K562 (cell line): ENCODE data around the gene B4GALNT2. TPM values are rescaled to one million over a fixed set of nuclear protein-coding genes. Genes with fewer than 3 reads are reported as not detected.

Experiments
- CTBP1 ChIP-seq: fragments of 450-650 bp; IDR thresholded peaks from 2 replicates; pipeline ENCODE4 v1.6.1; 2016; ENCODE audit warnings: borderline replicate concordance
- ELK3 ChIP-seq: fragments of 450-650 bp; formaldehyde crosslinking; IDR thresholded peaks from 2 replicates; pipeline ENCODE4 v1.4.0; 2020; ENCODE audit warnings: mild to moderate bottlenecking
- FOSL1 ChIP-seq: fragments of 200-800 bp; sonication (Bioruptor generic); conservative IDR thresholded peaks from 2 replicates; pipeline ENCODE4 v1.6.1; 2016; ENCODE audit warnings: missing genetic modification characterization, missing compliant biosample characterization
- GTF3C2 ChIP-seq: IDR thresholded peaks from 3 replicates; pipeline ENCODE4 v1.6.1; 2011; ENCODE audit warnings: borderline replicate concordance, mild to moderate bottlenecking, moderate library complexity; ENCODE audit not compliant: insufficient read length; ENCODE audit errors: extremely low read depth
- HBP1 ChIP-seq: fragments of 450-650 bp; formaldehyde crosslinking; IDR thresholded peaks from 2 replicates; pipeline ENCODE4 v1.4.0; 2022; ENCODE audit warnings: missing genetic modification characterization
- MAFG ChIP-seq: fragments of 450-650 bp; conservative IDR thresholded peaks from 2 replicates; pipeline ENCODE4 v1.6.1; 2016; ENCODE audit warnings: missing genetic modification characterization, missing compliant biosample characterization
- RCOR1 ChIP-seq, 2 experiments: IDR thresholded peaks; 2 replicates each; pipeline ENCODE4 v1.6.1; 2012; ENCODE audit warnings: low read depth in 2 of 2, low read length in 2 of 2, borderline replicate concordance in 1 of 2, improper control_type of control experiment in 1 of 2
- SNRNP70 ChIP-seq: fragments of 200-400 bp; formaldehyde crosslinking; optimal IDR thresholded peaks from 2 replicates; pipeline ENCODE3; 2017; ENCODE audit warnings: low read depth, low read length
- USF2 ChIP-seq: sonication (generic); formaldehyde crosslinking; IDR thresholded peaks from 2 replicates; pipeline ENCODE4 v1.5.0; 2020; ENCODE audit warnings: missing genetic modification reagents
- ZNF511 ChIP-seq: sonication (generic); formaldehyde crosslinking; IDR thresholded peaks from 2 replicates; pipeline ENCODE4 v1.8.0; 2022; ENCODE audit warnings: mild to moderate bottlenecking, missing genetic modification reagents
- ZNF518B ChIP-seq: fragments of 250-450 bp; sonication (Bioruptor Pico); IDR thresholded peaks from 2 replicates; pipeline ENCODE4 v1.5.0; 2021; ENCODE audit warnings: mild to moderate bottlenecking, moderate library complexity
- ZNF639 ChIP-seq, 2 experiments: fragments of 200-800 bp in 1 of 2; sonication (Bioruptor generic) in 1 of 2; sonication (generic) in 1 of 2; formaldehyde crosslinking in 1 of 2; IDR thresholded peaks in 1 of 2; conservative IDR thresholded peaks in 1 of 2; 2 replicates each; pipeline versions ENCODE4 v1.5.0 to v1.6.1; 2016 to 2020; ENCODE audit warnings: missing compliant biosample characterization in 1 of 2, missing genetic modification characterization in 1 of 2, missing genetic modification reagents in 1 of 2
- polyA plus RNA-seq, 8 experiments: library from polyadenylated mRNA; depleted of rRNA in 4 of 8; stranded (reverse) in 5 of 8; unstranded in 3 of 8; fragments of >200 nt; fragmentation: Nextera tagmentation in 2 of 8; fragmentation: Illumina TruSeq in 1 of 8; extraction: Ambion mirVana in 2 of 8; extraction: Trizol in 1 of 8; gene quantifications; 2 replicates each; pipeline versions ENCODE4 v1.2.1 to v1.2.3, GENCODE V29; 2011 to 2014; ENCODE audit warnings: inconsistent platforms in 1 of 8, missing spikeins in 1 of 8
- total RNA-seq, 7 experiments: library from RNA; depleted of rRNA in 6 of 7; stranded (reverse); fragments of >200 nt in 6 of 7; fragmentation: Illumina TruSeq in 2 of 7; extraction: Trizol in 2 of 7; gene quantifications; 2 replicates each; pipeline versions ENCODE4 v1.2.1 to v1.2.3, GENCODE V29; 2011 to 2021; ENCODE audit warnings: low replicate concordance in 1 of 7

B4GALNT2 gene
- total and polyA plus RNA-seq, 9 of the 15 experiments (the other 6 are each of a cell fraction or from before 2014, with no cell fraction given), result not detected

- TF ChIP-seq ZNF518B (CRISPR knock-in tag) (no peak), SNRNP70 (no peak), CTBP1 (peak; percentile 20; the same call in 1 of the 2 replicates), RCOR1 (IDR thresholded peaks at IDR 0.05; ENCODE audit: borderline replicate concordance in 1 of 2, low read depth in 2 of 2, low read length in 2 of 2) (0 out of 4 replicates have a peak, but pooled peaks of 1 of the 2 experiments have one; percentile 5), FOSL1 (tag) (peak; percentile 66), ZNF639 (CRISPR knock-in tag; conservative IDR thresholded peaks at IDR 0.05 in 1 of 2, IDR thresholded peaks at IDR 0.05 in 1 of 2) (no peak), MAFG (peak; percentile 75), GTF3C2 (no peak), USF2 (CRISPR knock-in tag) (no peak), ZNF511 (CRISPR knock-in tag) (no peak), ELK3 (CRISPR knock-in tag) (no peak), HBP1 (CRISPR knock-in tag) (no peak)
Measured at GRCh38 chr17:49101054-49101534, 31.5 kb upstream of the B4GALNT2 start (continued).
